Esophagus squamous epithelium (tissue), 5 donors: ENCODE measurements around the gene PREX1. TPM values are rescaled to one million over a fixed set of nuclear protein-coding genes. Genes with fewer than 3 reads are reported as not detected.

Experiments
- DNase-seq: peaks from one replicate; lab custom pipeline; 2025; lab: John Stamatoyannopoulos, UW
- H3K27ac ChIP-seq, 4 donors: fragments of 200-600 bp; sonication (generic); one replicate each; pipeline ENCODE4 v1.5.1; 2016 to 2019; ENCODE audit warnings: mild to moderate bottlenecking in 1 of 4
- H3K27me3 ChIP-seq, 4 donors: fragments of 200-600 bp; sonication (generic); 1 replicate in 3 of 4; 2 replicates in 1 of 4; pipeline versions ENCODE4 v1.5.1 to v1.6.0; 2017 to 2021; ENCODE audit warnings: antibody characterized with exemption in 1 of 4
- H3K36me3 ChIP-seq, 3 donors: fragments of 200-600 bp; sonication (generic); one replicate each; pipeline ENCODE4 v1.5.1; 2016 to 2019
- H3K4me1 ChIP-seq, 3 donors: fragments of 200-600 bp; sonication (generic); one replicate each; pipeline ENCODE4 v1.5.1; 2017 to 2019
- H3K4me3 ChIP-seq, 4 donors: fragments of 200-600 bp; sonication (generic); 1 replicate in 3 of 4; 2 replicates in 1 of 4; pipeline ENCODE4 v1.5.1; 2016 to 2019; ENCODE audit warnings: mild to moderate bottlenecking in 2 of 4, moderate library complexity in 1 of 4
- H3K9me3 ChIP-seq, 3 donors: fragments of 200-600 bp; sonication (generic); one replicate each; pipeline ENCODE4 v1.5.1; 2016 to 2019
- POLR2A ChIP-seq, 4 donors: fragments of 450-650 bp; IDR thresholded peaks; one replicate each; pipeline ENCODE4 v1.6.1; 2017; ENCODE audit warnings: antibody characterized with exemption in 4 of 4, mild to moderate bottlenecking in 4 of 4, moderate library complexity in 3 of 4
- WGBS, 2 donors: methylation state at CpG; one replicate each; pipeline ENCODE4 v1.1.5; 2018; 5-methylcytosine and 5-hydroxymethylcytosine counted together
- intact Hi-C: fragments of 100-400 bp; cut with DNase I; formaldehyde crosslinking; loops from one replicate; pipeline ENCODE4 v1.15.0; 2022
- total RNA-seq, 4 donors: library from RNA; depleted of rRNA; stranded (reverse); fragments of >200 nt; gene quantifications; one replicate each; pipeline ENCODE4 v1.1.0, GENCODE V29; 2016
- TF ChIP-seq, protein P1 (sequence below), 6 experiments: fragments of 450-650 bp in 4 of 6; fragments of 200-600 bp in 2 of 6; sonication (generic) in 2 of 6; IDR thresholded peaks; one replicate each; pipeline ENCODE4 v1.5.1; 2016 to 2019; ENCODE audit warnings: antibody characterized with exemption in 6 of 6, mild to moderate bottlenecking in 4 of 6, moderate library complexity in 4 of 6
- donor health status: DM: yes; HTN: yes; CAD: no.

Gene PREX1
- total RNA-seq, 4 donors from 2014 or later, result 4.9 to 25.9 (median 8.9) TPM

DNA sequence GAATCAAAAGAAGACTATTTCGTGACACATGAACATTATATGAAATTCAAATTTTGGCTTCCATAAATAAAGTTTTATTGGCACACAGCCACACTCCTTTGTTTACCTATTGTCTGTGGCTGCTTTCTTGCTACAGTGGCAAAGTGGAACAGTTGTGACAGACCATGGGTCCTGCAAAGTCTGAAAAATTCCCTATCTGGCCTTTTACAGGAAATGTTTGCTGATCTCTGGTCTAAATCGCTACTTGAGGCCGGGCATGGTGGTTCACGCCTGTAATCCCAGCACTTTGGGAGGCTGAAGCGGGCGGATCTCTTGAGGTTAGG is 23.1 kb upstream of the PREX1 start:
- Histone ChIP-seq H3K27ac (no peak overlapping the region), H3K9me3 (no peaks in the 10 kb centered on the region), H3K4me3 (no peak overlapping the region), H3K27me3 (peaks cover 0 to 18% (median 0%) of the 10 kb centered on the region in 4 donors), H3K36me3 (no peaks in the 10 kb centered on the region), H3K4me1 (peaks cover 0 to 4% (median 0%) of the 10 kb centered on the region in 3 donors)
- TF ChIP-seq, protein P1, sequence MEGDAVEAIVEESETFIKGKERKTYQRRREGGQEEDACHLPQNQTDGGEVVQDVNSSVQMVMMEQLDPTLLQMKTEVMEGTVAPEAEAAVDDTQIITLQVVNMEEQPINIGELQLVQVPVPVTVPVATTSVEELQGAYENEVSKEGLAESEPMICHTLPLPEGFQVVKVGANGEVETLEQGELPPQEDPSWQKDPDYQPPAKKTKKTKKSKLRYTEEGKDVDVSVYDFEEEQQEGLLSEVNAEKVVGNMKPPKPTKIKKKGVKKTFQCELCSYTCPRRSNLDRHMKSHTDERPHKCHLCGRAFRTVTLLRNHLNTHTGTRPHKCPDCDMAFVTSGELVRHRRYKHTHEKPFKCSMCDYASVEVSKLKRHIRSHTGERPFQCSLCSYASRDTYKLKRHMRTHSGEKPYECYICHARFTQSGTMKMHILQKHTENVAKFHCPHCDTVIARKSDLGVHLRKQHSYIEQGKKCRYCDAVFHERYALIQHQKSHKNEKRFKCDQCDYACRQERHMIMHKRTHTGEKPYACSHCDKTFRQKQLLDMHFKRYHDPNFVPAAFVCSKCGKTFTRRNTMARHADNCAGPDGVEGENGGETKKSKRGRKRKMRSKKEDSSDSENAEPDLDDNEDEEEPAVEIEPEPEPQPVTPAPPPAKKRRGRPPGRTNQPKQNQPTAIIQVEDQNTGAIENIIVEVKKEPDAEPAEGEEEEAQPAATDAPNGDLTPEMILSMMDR (IDR thresholded peaks at IDR 0.05), result no peak
- TF ChIP-seq POLR2A (IDR thresholded peaks at IDR 0.05), result no peak
- no peak for DNase-seq
- intact Hi-C loops, result no loop called here
- WGBS, 2 donors, result 83 to 87% methylated on average over 5 to 6 of the region's 6 CpGs

DNA sequence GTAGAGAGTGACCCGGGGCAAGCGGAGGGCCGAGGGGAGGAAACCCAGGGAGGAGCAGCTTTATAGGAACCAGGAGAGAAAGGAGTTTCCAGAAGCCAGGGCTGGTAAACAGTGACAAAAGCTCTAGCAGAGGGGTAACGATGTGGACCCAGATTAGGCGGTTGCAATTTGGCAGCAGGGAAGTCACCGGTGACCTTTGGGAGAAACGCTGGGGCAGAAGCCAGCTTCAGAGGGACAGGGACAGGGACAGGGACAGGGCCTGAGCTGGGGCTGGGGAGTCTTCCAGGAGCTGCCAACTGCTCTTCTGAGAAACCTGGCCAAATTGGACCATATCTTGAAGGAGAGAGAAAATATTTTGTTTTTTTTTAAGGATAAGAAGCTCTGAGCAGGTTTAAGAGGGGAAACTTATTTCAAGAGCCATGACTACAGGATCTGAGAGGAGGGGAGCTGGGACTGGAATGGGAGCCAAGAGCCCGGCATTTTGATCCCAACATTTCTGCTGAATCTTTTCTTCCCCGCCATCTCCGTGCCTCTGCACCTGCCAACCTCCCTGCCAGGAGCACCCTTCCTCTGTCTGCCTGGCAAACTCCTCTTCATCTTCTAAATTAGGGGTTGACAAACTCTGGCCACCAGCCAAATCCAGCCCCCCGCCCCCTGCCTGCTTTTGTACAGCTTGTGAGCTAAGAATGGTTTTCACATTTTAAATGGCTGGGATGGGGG is 22.6 kb upstream of the PREX1 start:
- no peak for TF ChIP-seq POLR2A (IDR thresholded peaks at IDR 0.05)
- TF ChIP-seq, protein P1 (IDR thresholded peaks at IDR 0.05), result no peak
- Histone ChIP-seq H3K36me3 (no peaks in the 10 kb centered on the region), H3K27ac (no peak overlapping the region), H3K27me3 (peaks cover 0 to 18% (median 0%) of the 10 kb centered on the region in 4 donors), H3K4me1 (peaks cover 0 to 4% (median 0%) of the 10 kb centered on the region in 3 donors), H3K4me3 (no peak overlapping the region), H3K9me3 (no peaks in the 10 kb centered on the region)
- no peak for DNase-seq
- intact Hi-C loops, result no loop called here
- WGBS, 2 donors, result 56 to 74% methylated on average over 8 to 11 of the region's 11 CpGs

DNA sequence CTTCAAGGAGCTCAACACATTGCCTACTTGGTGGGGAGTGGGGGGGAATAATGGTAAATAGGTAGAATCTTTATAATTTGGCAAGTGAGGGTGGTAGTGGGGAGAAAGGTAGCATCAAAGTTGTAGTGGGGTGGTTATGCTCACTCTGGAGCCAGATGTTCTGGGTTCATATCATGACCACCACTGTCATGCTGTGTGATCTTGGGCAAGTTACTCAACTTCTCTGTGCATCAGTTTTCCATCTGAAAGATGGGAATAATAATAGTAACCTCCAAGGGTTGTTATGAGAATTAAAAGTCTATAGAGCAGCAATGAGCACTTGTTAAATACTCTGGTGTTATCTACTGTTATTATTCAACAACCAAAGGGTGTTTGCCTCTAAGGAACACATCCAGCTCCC is 22.0 kb upstream of the PREX1 start:
- intact Hi-C loops, result no loop called here
- no peak for DNase-seq
- H3K36me3 ChIP-seq, result no peaks in the 10 kb centered on the region
- no peak overlapping the region for H3K4me3 ChIP-seq
- H3K4me1 ChIP-seq, result peaks cover 0 to 4% (median 0%) of the 10 kb centered on the region in 3 donors
- H3K9me3 ChIP-seq, result no peaks in the 10 kb centered on the region
- TF ChIP-seq, protein P1 (IDR thresholded peaks at IDR 0.05), result no peak
- TF ChIP-seq POLR2A (IDR thresholded peaks at IDR 0.05), result no peak
- H3K27ac ChIP-seq, result no peak overlapping the region
- peaks cover 0 to 23% (median 0%) of the 10 kb centered on the region in 4 donors for H3K27me3 ChIP-seq

DNA sequence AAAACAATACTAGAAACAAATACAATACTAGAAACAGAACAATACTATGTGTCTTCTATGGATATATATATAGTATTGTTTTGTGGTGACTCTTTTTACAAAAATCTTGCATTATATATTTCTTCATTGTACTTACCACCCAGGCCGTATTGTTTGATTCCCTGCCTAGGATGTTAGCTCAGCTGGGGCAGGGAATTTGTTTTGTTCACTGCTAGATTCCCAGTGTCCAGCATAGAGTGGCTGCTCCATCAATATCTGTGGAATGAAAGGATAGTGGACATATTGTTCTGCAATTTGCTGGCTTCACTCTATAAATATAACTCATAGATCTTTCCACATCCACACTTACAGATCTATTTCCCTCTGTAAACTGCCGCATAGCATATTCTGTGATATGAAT is 21.5 kb upstream of the PREX1 start:
- peaks cover 0 to 4% (median 0%) of the 10 kb centered on the region in 3 donors for H3K4me1 ChIP-seq
- 65 to 66% methylated on average over 2 of the region's 2 CpGs for WGBS, 2 donors
- H3K4me3 ChIP-seq, result no peak overlapping the region
- no peak for DNase-seq
- H3K36me3 ChIP-seq, result no peaks in the 10 kb centered on the region
- intact Hi-C loops, result no loop called here
- no peak overlapping the region for H3K27ac ChIP-seq
- H3K9me3 ChIP-seq, result no peaks in the 10 kb centered on the region
- H3K27me3 ChIP-seq, result peaks cover 0 to 27% (median 0%) of the 10 kb centered on the region in 4 donors
- TF ChIP-seq, protein P1 (IDR thresholded peaks at IDR 0.05), result no peak
- no peak for TF ChIP-seq POLR2A (IDR thresholded peaks at IDR 0.05)

DNA sequence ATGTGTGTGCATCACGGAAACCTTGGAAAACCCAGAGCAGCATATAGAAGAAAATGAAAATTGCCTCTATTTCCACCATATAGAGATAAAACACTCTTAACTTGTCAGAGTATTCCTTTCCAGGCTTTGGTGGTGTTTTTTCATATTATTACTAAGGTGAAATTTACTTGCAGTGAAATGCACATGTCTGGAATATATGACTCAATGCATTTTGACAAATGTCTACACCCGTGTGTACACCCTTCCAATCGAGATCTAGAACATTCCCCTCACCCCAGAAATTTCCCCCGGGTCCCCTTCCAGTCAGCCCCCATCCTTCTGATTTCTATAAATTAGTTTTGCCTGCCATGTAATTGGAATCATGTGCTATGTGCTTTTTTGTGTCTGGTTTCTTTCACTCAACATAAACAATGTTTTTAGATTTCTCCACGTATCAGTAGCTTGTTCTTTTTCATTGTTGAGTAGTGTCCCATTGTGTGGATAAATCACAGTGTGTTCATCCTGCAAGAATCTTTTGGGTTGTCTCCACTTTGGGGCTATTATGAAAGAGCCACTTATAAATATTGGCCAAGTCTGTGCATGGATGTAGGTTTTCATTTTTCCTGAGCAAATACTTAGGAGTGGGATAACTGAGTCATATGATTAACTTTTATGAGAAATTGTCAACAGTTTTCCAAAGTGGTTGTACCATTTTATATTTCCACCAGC is 19.9 kb upstream of the PREX1 start:
- WGBS, 2 donors, result 61% methylated on average over 5 of the region's 5 CpGs
- Histone ChIP-seq H3K4me1 (peaks cover 0 to 4% (median 0%) of the 10 kb centered on the region in 3 donors), H3K36me3 (no peaks in the 10 kb centered on the region), H3K27ac (no peak overlapping the region), H3K27me3 (peaks cover 0 to 25% (median 0%) of the 10 kb centered on the region in 4 donors), H3K9me3 (no peaks in the 10 kb centered on the region), H3K4me3 (no peak overlapping the region)
- DNase-seq, result no peak
- intact Hi-C loops, result no loop called here
- TF ChIP-seq POLR2A (IDR thresholded peaks at IDR 0.05), result no peak
